ENCODE results near the gene PVALEF. TPM values are rescaled to one million over a fixed set of nuclear protein-coding genes. Genes with fewer than 3 reads are reported as not detected.
A peak's percentile ranks its signal among the peaks of the same experiment; 100 is the strongest.
"Not testable (repeated sequence)": the region's sequence is repeated elsewhere in the genome, so short reads cannot be mapped to it uniquely, and the experiment has no call there.

The PVALEF gene
- total and polyA plus RNA-seq, 8 donors: 0.11 to 0.74 (median 0.25) TPM; not detected in 2

- Histone ChIP-seq H3K27ac (no peak within 1 kb of the TSS), H3K4me1 (peaks cover 8 to 28% of the 10 kb centered on the region in 2 donors), H3K27me3 (no peaks in the 10 kb centered on the region), H3K36me3 (peaks cover 0 to 14% of the 10 kb centered on the region in 2 donors), H3K9me3 (peaks cover 0 to 2% of the 10 kb centered on the region in 2 donors), H3K4me3 (peak within 1 kb of the TSS; percentile 75 to 80)
- ATAC-seq: peak; percentile 96
- no peak for TF ChIP-seq CTCF (IDR thresholded peaks at IDR 0.05)
- DNase-seq: peak; percentile 95 to 100 (median 98)
- intact Hi-C loops (cut with DNase I): no loop called here
Measured at GRCh38 chr17:81222906-81223761, 57.8 kb downstream of the PVALEF start, which contains the start of gene CEP131. Gene CEP131, minus strand, starts transcription at chr17:81222965. Its CDS starts 2,909 bp downstream, at chr17:81220056.

- peak overlapping the region; percentile 43 to 75 for H3K4me3 ChIP-seq
- DNase-seq (peak in 1 of 4 donors; percentile 20), ATAC-seq (no peak)
- peaks cover 0 to 16% of the 10 kb centered on the region in 2 donors for H3K36me3 ChIP-seq
- H3K27me3 ChIP-seq: no peaks in the 10 kb centered on the region
- peaks cover 8 to 35% of the 10 kb centered on the region in 2 donors for H3K4me1 ChIP-seq
- peaks cover 0 to 2% of the 10 kb centered on the region in 2 donors for H3K9me3 ChIP-seq
- no peak overlapping the region for H3K27ac ChIP-seq
- intact Hi-C loops (cut with DNase I): no loop called here
- TF ChIP-seq CTCF (IDR thresholded peaks at IDR 0.05): no peak
Measured at GRCh38 chr17:81223762-81224130, 58.4 kb downstream of the PVALEF start.

GRCh38 chr17:81227630-81228029, 62.3 kb downstream of the PVALEF start:
- Histone ChIP-seq H3K4me1 (peaks cover 0 to 29% of the 10 kb centered on the region in 2 donors), H3K36me3 (peaks cover 0 to 43% of the 10 kb centered on the region in 2 donors)
- H3K27me3 ChIP-seq; H3K9me3 ChIP-seq; intact Hi-C loops (cut with DNase I); H3K27ac ChIP-seq; H3K4me3 ChIP-seq; ATAC-seq; DNase-seq: not testable (repeated sequence)

- H3K36me3 ChIP-seq: peaks cover 0 to 51% of the 10 kb centered on the region in 2 donors
- H3K4me3 ChIP-seq: no peak overlapping the region
- H3K4me1 ChIP-seq: peaks cover 0 to 26% of the 10 kb centered on the region in 2 donors
- H3K9me3 ChIP-seq: peaks cover 0 to 2% of the 10 kb centered on the region in 2 donors
- DNase-seq (peak in 1 of 4 donors; percentile 61), ATAC-seq (peak; percentile 28)
- H3K27me3 ChIP-seq: no peaks in the 10 kb centered on the region
- peak overlapping the region in 1 of 2 donors; percentile 41 for H3K27ac ChIP-seq
- TF ChIP-seq CTCF (IDR thresholded peaks at IDR 0.05): no peak
- intact Hi-C loops (cut with DNase I): no loop called here
Measured at GRCh38 chr17:81228420-81228819, 63.1 kb downstream of the PVALEF start.

- H3K36me3 ChIP-seq: peaks cover 0 to 57% of the 10 kb centered on the region in 2 donors
- peak overlapping the region in 1 of 2 donors; percentile 41 for H3K27ac ChIP-seq
- peaks cover 0 to 2% of the 10 kb centered on the region in 2 donors for H3K9me3 ChIP-seq
- no peak overlapping the region for H3K4me3 ChIP-seq
- H3K4me1 ChIP-seq: peaks cover 0 to 20% of the 10 kb centered on the region in 2 donors
- no peaks in the 10 kb centered on the region for H3K27me3 ChIP-seq
- peak in 1 of 4 donors; percentile 69 for DNase-seq
- ATAC-seq: no peak
- TF ChIP-seq CTCF (IDR thresholded peaks at IDR 0.05): no peak
- intact Hi-C loops (cut with DNase I): no loop called here
Measured at GRCh38 chr17:81228834-81229665, 63.7 kb downstream of the PVALEF start.

All from left lung (tissue), 10 donors.